ENCODE measurements around the gene PLPP1. TPM values are rescaled to one million over a fixed set of nuclear protein-coding genes. Genes with fewer than 3 reads are reported as not detected.

PLPP1 gene
- total RNA-seq, 1 donor from 2014 or later, result 73.7 TPM

DNA sequence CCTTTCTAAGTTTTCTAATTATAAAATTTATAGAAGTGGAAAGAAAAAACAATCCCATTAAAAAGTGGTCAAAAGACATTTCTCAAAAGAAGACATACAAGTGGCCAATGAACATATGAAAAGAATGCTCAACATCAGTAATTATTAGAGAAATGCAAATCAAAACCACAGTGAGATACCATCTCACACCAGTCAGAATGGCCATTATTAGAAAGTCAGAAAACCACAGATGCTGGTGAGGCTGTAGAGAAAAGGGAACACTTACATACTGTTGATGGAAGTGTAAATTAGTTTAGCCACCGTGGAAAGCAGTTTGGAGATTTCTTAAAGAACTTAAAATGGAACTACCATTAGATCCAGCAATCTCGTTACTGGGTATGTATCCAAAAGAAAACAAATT, 23.7 kb upstream of the PLPP1 start:
- H3K9me3 Mint-ChIP-seq (ENCODE audit: low read depth), result no peaks in the 10 kb centered on the region
- no peaks in the 10 kb centered on the region for H3K27me3 Mint-ChIP-seq (ENCODE audit: low read depth)
- H3K4me3 Mint-ChIP-seq (ENCODE audit: unreplicated experiment), result no peak overlapping the region
- no peak overlapping the region for H3K27ac Mint-ChIP-seq (ENCODE audit: unreplicated experiment)
- no peak for DNase-seq (ENCODE audit: low spot score)
- TF ChIP-seq CTCF (IDR thresholded peaks at IDR 0.05), result no peak
- H3K4me1 Mint-ChIP-seq (ENCODE audit: low read depth), result no peaks in the 10 kb centered on the region
- no peaks in the 10 kb centered on the region for H3K36me3 Mint-ChIP-seq (ENCODE audit: low read depth)

DNA sequence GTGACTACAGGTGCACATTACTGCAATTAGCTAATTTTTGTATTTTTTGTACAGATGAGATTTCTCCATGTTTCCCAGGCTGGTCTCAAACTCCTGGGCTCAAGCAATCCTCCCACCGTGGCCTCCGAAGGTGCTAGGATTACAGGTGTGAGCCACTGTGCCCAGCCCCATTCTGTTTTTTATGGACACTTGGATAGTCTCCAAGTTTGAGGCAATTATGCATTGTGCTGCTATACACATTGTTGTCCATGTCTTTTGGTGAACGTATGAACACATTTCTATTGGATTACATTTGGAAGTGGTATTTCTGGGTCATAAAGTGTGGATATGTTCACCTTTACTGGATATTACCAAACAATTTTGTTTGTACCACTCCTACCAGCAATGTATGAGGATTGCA, 22.4 kb upstream of the PLPP1 start:
- DNase-seq (ENCODE audit: low spot score), result no peak
- H3K9me3 Mint-ChIP-seq (ENCODE audit: low read depth), result no peaks in the 10 kb centered on the region
- TF ChIP-seq CTCF (IDR thresholded peaks at IDR 0.05), result no peak
- no peak overlapping the region for H3K27ac Mint-ChIP-seq (ENCODE audit: unreplicated experiment)
- H3K36me3 Mint-ChIP-seq (ENCODE audit: low read depth), result no peaks in the 10 kb centered on the region
- H3K4me1 Mint-ChIP-seq (ENCODE audit: low read depth), result no peaks in the 10 kb centered on the region
- H3K27me3 Mint-ChIP-seq (ENCODE audit: low read depth), result no peaks in the 10 kb centered on the region
- no peak overlapping the region for H3K4me3 Mint-ChIP-seq (ENCODE audit: unreplicated experiment)

DNA sequence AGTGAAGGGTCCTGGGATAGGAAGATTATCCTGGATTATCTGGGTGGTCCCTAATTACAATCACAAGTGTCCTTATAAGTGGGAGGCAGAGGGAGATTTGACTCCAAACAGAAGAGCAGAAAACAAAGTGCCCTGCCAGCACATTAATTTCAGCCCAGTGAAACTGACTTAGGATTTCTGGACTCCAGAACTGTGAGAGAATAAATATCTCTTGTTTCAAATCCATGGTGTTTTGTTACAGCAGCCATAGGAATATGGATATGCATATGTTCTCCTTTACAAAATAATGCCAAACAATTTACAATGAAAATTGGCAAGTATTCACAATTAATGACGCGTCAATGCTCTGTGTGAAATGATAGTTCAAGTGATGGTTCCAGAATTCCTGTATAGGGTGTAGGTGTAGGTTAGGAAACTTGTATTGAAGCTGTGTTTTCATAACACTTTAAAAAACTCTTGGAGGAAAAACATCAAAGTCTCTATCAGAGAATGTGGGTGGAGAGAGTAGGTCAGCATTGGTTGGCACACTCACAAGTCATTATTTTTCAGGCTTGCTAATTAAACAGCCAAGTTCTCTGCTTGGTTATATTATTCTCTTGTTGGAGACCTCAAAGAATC, 19.9 kb upstream of the PLPP1 start:
- no peak for TF ChIP-seq CTCF (IDR thresholded peaks at IDR 0.05)
- Mint-ChIP-seq H3K4me3 (ENCODE audit: unreplicated experiment) (no peak overlapping the region), H3K27me3 (ENCODE audit: low read depth) (no peaks in the 10 kb centered on the region), H3K9me3 (ENCODE audit: low read depth) (no peaks in the 10 kb centered on the region), H3K4me1 (ENCODE audit: low read depth) (no peaks in the 10 kb centered on the region), H3K27ac (ENCODE audit: unreplicated experiment) (no peak overlapping the region), H3K36me3 (ENCODE audit: low read depth) (no peaks in the 10 kb centered on the region)
- DNase-seq (ENCODE audit: low spot score), result no peak

DNA sequence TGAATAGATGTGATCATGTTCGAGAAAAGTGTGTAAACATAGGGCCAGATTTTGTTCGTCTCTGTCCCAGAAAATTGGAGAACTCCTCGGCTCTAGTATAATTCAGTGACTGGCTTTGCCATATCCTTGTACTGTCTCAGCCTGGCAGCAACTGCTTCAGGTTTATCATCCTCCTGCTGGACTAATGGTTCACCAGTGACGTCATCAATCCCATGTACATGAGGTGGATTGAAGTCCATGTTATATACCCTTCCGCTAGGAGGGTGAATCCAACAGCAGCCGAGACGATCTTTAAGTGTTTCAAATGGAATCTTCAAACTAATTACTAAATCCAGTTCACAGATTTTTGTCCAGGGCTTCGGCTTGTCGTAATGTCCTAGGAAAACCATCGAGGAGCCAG, 17.1 kb upstream of the PLPP1 start:
- H3K36me3 Mint-ChIP-seq (ENCODE audit: low read depth), result no peaks in the 10 kb centered on the region
- H3K4me1 Mint-ChIP-seq (ENCODE audit: low read depth), result no peaks in the 10 kb centered on the region
- H3K9me3 Mint-ChIP-seq (ENCODE audit: low read depth), result no peaks in the 10 kb centered on the region
- H3K27ac Mint-ChIP-seq (ENCODE audit: unreplicated experiment), result no peak overlapping the region
- H3K27me3 Mint-ChIP-seq (ENCODE audit: low read depth), result no peaks in the 10 kb centered on the region
- no peak for DNase-seq (ENCODE audit: low spot score)
- no peak for TF ChIP-seq CTCF (IDR thresholded peaks at IDR 0.05)
- H3K4me3 Mint-ChIP-seq (ENCODE audit: unreplicated experiment), result no peak overlapping the region

DNA sequence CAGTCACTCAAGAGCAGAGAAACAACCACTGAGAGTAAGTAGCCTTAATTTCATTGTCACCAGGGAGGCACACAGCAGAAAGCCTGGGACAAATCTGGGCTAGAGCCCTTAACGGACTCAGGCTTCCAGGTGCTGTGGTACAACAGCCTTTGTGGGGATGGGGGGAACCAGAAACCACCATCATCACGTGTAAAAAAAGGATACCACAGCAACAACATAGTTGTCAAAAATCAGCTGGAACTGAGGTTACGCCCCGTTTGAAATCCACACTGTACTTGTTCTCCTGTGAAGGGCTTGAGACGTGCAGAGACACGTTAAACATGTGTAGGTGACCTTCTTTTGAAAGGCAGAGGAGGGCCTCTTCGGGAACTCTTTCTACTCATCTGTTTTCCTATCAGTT, 16.6 kb upstream of the PLPP1 start:
- Mint-ChIP-seq H3K36me3 (ENCODE audit: low read depth) (no peaks in the 10 kb centered on the region), H3K4me3 (ENCODE audit: unreplicated experiment) (no peak overlapping the region), H3K9me3 (ENCODE audit: low read depth) (no peaks in the 10 kb centered on the region), H3K4me1 (ENCODE audit: low read depth) (no peaks in the 10 kb centered on the region), H3K27me3 (ENCODE audit: low read depth) (no peaks in the 10 kb centered on the region), H3K27ac (ENCODE audit: unreplicated experiment) (no peak overlapping the region)
- TF ChIP-seq CTCF (IDR thresholded peaks at IDR 0.05), result no peak
- no peak for DNase-seq (ENCODE audit: low spot score)
